Choroid plexus epithelial cell (primary cell): ENCODE data around the gene FNIP1.

Experiments used
- DNase-seq: peaks from one replicate; pipeline ENCODE4 v3.0.0-alpha.2; 2010; ENCODE audit warnings: low read depth
- H3K4me3 ChIP-seq: 2 replicates; pipeline ENCODE4 v1.5.1; 2011; ENCODE audit warnings: low read depth, mild to moderate bottlenecking, control low read depth, low read length, moderate library complexity
- CTCF ChIP-seq: conservative IDR thresholded peaks from 2 replicates; pipeline ENCODE4 v1.5.1; 2011; ENCODE audit warnings: low read depth, mild to moderate bottlenecking, control low read depth, inconsistent platforms, low read length, moderate library complexity

FNIP1 gene

GRCh38 chr5:131818001-131818724 is 21.3 kb upstream of the FNIP1 start:
- TF ChIP-seq CTCF, result no peak
- DNase-seq, result no peak
- H3K4me3 ChIP-seq, result no peak overlapping the region

- no peak overlapping the region for H3K4me3 ChIP-seq
- no peak for TF ChIP-seq CTCF
- DNase-seq, result peak; percentile 85
Observed at GRCh38 chr5:131814990-131815389, 18.2 kb upstream of the FNIP1 start.

GRCh38 chr5:131812371-131813160 is 15.7 kb upstream of the FNIP1 start:
- no peak for DNase-seq
- no peak for TF ChIP-seq CTCF
- H3K4me3 ChIP-seq, result no peak overlapping the region

GRCh38 chr5:131810510-131811249 is 13.9 kb upstream of the FNIP1 start:
- TF ChIP-seq CTCF, result peak; percentile 52
- peak; percentile 55 for DNase-seq
- no peak overlapping the region for H3K4me3 ChIP-seq

- DNase-seq, result peak; percentile 57
- no peak for TF ChIP-seq CTCF
- H3K4me3 ChIP-seq, result peak overlapping the region; percentile 94
Observed at GRCh38 chr5:131795879-131796792, 681 bp downstream of the FNIP1 start.

- DNase-seq, result no peak
- H3K4me3 ChIP-seq, result peak overlapping the region; percentile 94
- TF ChIP-seq CTCF, result no peak
Observed at GRCh38 chr5:131795228-131795627, 1.6 kb downstream of the FNIP1 start.
